ENCODE measurements around the gene RBBP4. TPM values are rescaled to one million over a fixed set of nuclear protein-coding genes. Genes with fewer than 3 reads are reported as not detected.

RBBP4 gene
- 67.7 and 109 TPM in 2 replicates for total RNA-seq (ENCODE audit: low replicate concordance)

DNA sequence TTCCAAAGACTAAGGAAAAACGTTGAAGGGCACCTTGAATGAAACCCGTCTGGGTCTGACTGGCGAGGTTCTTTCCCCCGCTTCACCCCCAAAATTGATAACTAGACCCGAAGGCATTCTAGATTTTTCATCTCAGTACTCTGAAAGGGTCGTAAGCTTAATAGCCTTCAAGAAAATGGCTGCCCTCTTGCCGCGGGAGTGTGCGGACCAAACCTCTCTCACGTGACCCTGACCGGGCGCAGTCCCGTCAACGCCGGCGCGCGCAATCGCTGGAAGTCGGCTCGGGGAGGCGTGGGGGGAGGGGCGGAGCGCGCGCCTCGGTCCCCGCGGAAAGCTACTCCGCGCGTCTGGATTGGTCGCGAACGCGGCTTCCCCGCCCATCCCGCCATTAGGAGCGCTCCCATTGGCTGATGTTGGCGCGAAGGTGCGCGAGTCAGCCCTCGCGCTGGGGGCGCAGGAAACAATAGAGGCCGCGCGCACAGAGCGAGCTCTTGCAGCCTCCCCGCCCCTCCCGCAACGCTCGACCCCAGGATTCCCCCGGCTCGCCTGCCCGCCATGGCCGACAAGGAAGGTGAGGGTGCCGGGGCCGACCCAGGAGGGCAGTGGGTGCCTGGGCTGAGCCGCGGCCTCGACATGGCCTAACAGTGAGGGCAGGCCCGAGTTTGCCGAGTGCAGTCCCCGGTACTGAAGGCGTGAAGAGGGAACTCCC lies at the start of gene RBBP4:
RBBP4 (plus strand) TSS at position 457 of the 709 bp plus-strand sequence; CDS start at position 556, 99 bp downstream.
- DNase-seq (ENCODE audit: low read depth): peak; percentile 96
- TF ChIP-seq, protein P1, sequence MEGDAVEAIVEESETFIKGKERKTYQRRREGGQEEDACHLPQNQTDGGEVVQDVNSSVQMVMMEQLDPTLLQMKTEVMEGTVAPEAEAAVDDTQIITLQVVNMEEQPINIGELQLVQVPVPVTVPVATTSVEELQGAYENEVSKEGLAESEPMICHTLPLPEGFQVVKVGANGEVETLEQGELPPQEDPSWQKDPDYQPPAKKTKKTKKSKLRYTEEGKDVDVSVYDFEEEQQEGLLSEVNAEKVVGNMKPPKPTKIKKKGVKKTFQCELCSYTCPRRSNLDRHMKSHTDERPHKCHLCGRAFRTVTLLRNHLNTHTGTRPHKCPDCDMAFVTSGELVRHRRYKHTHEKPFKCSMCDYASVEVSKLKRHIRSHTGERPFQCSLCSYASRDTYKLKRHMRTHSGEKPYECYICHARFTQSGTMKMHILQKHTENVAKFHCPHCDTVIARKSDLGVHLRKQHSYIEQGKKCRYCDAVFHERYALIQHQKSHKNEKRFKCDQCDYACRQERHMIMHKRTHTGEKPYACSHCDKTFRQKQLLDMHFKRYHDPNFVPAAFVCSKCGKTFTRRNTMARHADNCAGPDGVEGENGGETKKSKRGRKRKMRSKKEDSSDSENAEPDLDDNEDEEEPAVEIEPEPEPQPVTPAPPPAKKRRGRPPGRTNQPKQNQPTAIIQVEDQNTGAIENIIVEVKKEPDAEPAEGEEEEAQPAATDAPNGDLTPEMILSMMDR (IDR thresholded peaks at IDR 0.05; ENCODE audit: insufficient read depth, low read length): no peak
- H3K4me3 ChIP-seq (ENCODE audit: low read depth, low read length): peak within 1 kb of the TSS; percentile 82

GRCh38 chr1:32605711-32606424 lies 45.1 kb upstream of the RBBP4 start:
- DNase-seq (ENCODE audit: low read depth): no peak
- H3K4me3 ChIP-seq (ENCODE audit: low read depth, low read length): no peak overlapping the region
- TF ChIP-seq, protein P1 (IDR thresholded peaks at IDR 0.05; ENCODE audit: insufficient read depth, low read length): no peak

DNA sequence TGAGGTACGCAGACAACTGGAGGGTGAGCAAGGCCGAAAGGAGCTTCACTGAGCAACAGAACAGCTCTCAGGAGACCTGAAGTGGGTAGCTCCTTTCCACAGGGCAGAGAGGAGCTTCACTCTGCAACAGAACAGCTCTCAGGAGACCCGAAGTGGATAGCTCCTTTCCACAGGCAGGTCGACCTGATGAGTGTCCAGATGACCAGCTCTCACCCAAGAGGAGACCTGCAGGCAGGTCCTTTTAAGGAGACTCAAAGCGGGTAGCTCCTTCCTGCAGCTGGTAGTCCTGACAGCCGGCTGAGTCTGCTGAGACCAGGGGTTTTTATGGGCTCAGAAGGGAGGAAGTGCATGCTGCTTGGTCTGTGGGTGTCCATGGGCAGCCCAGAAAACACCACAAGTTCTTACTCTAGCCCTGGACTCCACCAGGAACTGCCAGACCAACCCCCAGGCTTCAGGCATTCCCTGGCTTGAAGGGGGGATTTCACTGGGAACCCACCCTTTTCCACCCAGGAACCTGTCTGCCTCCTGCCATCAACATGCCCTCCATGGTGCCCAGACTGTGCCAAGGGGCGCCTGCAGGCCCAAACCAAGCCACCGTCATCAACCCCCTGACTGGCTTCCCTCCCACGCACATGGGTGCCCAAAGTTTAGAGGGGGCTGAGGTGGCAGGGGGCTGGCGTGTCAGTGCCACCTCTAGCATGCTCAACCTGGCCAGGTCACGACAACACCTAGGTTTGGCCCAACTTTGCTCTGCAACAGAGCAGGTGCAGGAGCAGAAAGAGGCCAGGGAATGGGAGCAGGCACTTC lies 44.2 kb upstream of the RBBP4 start:
- TF ChIP-seq, protein P1 (IDR thresholded peaks at IDR 0.05; ENCODE audit: insufficient read depth, low read length): no peak
- no peak for DNase-seq (ENCODE audit: low read depth)
- no peak overlapping the region for H3K4me3 ChIP-seq (ENCODE audit: low read depth, low read length)

GRCh38 chr1:32609180-32609579 lies 41.8 kb upstream of the RBBP4 start:
- no peak for DNase-seq (ENCODE audit: low read depth)
- H3K4me3 ChIP-seq (ENCODE audit: low read depth, low read length): no peak overlapping the region
- TF ChIP-seq, protein P1 (IDR thresholded peaks at IDR 0.05; ENCODE audit: insufficient read depth, low read length): no peak

GRCh38 chr1:32611859-32612188 lies 39.2 kb upstream of the RBBP4 start:
- TF ChIP-seq, protein P1 (IDR thresholded peaks at IDR 0.05; ENCODE audit: insufficient read depth, low read length): no peak
- peak overlapping the region; percentile 67 for H3K4me3 ChIP-seq (ENCODE audit: low read depth, low read length)
- no peak for DNase-seq (ENCODE audit: low read depth)

DNA sequence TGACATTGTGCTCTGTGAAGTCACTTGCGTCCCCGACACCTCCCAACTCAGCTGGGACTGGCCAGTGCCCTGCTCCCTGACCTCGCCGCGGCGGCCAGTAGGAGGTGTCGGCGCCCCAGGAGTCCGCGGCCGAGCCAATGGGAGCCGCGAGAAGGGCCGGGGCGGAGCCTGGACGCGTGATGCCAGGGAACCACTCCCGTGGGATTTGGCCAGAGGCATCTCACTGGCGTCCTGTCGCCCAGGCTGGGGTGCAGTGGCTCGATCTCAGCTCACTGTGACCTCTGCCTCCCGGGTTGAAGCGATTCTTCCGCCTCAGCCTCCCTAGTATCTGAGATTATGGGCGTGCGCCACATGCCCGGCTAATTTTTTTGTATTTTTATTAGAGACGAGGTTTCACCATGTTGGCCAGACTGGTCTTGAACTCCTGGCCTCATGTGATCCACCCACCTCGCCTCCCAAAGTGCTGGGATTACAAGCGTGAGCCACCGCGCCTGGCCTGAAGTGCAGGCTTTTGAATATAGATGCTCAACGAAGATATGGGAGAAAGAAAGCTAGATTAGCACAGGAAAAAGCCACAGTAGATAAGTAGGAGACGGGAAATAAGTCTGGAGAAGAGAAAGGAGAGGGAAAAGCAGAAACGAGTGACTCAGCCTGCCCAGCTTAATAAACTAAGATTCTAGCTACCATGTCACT lies 38.7 kb upstream of the RBBP4 start:
- TF ChIP-seq, protein P1 (IDR thresholded peaks at IDR 0.05; ENCODE audit: insufficient read depth, low read length): peak; percentile 42
- peak; percentile 57 for DNase-seq (ENCODE audit: low read depth)
- H3K4me3 ChIP-seq (ENCODE audit: low read depth, low read length): peak overlapping the region; percentile 67

Measured in fibroblast of the aortic adventitia (primary cell).